ENCODE measurements around the gene GPRASP1. TPM values are rescaled to one million over a fixed set of nuclear protein-coding genes. Genes with fewer than 3 reads are reported as not detected.

The GPRASP1 gene, protein sequence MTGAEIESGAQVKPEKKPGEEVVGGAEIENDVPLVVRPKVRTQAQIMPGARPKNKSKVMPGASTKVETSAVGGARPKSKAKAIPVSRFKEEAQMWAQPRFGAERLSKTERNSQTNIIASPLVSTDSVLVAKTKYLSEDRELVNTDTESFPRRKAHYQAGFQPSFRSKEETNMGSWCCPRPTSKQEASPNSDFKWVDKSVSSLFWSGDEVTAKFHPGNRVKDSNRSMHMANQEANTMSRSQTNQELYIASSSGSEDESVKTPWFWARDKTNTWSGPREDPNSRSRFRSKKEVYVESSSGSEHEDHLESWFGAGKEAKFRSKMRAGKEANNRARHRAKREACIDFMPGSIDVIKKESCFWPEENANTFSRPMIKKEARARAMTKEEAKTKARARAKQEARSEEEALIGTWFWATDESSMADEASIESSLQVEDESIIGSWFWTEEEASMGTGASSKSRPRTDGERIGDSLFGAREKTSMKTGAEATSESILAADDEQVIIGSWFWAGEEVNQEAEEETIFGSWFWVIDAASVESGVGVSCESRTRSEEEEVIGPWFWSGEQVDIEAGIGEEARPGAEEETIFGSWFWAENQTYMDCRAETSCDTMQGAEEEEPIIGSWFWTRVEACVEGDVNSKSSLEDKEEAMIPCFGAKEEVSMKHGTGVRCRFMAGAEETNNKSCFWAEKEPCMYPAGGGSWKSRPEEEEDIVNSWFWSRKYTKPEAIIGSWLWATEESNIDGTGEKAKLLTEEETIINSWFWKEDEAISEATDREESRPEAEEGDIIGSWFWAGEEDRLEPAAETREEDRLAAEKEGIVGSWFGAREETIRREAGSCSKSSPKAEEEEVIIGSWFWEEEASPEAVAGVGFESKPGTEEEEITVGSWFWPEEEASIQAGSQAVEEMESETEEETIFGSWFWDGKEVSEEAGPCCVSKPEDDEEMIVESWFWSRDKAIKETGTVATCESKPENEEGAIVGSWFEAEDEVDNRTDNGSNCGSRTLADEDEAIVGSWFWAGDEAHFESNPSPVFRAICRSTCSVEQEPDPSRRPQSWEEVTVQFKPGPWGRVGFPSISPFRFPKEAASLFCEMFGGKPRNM (N-terminal part only)
- 1.0 TPM for polyA plus RNA-seq (2013, experiment 1 of 2)
- 0.96 TPM for polyA plus RNA-seq (2013, experiment 2 of 2)

DNA sequence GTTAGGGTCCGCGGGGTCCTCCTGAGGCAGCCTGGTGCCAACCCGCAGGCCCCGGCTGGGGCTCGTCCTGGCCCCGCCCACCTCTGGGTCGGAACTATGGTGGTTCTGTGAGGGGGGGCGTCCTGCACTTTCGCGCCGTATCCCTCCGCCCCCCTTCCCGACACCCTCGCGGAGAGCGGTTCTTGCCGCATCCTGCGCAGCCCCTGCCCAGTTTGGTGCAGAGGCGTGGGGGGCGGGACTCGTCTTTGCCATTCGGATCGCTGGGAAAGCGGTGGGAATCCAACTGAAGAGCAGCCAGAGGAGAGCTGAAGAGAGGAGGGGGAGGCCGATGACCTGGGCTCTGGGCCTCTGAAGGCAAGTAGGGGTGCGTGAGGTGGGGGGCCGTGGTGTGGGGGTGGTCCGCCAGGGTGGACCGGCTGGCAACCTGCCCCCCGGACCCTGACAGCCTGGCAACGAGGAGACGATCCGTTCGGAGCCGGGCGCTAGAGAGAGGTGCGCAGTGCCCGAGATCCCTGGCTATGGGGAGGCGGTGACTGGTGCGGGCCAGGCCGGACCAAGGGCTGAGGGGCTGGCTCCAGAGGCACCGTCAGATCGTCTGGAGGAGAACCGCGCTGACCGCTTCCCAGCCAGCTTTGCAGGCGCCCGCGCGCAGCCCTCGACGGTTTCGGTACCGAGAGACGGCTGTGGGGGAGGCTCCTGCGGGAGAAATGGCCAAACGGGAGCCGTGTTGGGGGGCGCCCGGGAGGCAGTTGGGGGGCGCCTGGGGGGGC is at the start of gene GPRASP1:
GPRASP1 (plus strand) TSS at position 242 of the 770 bp plus-strand sequence. CDS start 2,431 bp downstream, outside the sequence.
- Histone ChIP-seq H4K8ac (ENCODE audit: low read length) (no peak within 1 kb of the TSS), H3K4me2 (ENCODE audit: low read length, poor library complexity, severe bottlenecking) (peak within 1 kb of the TSS; percentile 87), H2AK5ac (ENCODE audit: low read length, severe bottlenecking) (no peak within 1 kb of the TSS), H3K23ac (ENCODE audit: low read length in 2 of 2) (no peak within 1 kb of the TSS), H3K9ac (ENCODE audit: low read length) (peak within 1 kb of the TSS; percentile 85), H3K4me1 (ENCODE audit: control insufficient read depth, insufficient read depth, low read depth, low read length) (peaks cover 4% of the 10 kb centered on the region), H2BK5ac (ENCODE audit: low read depth, low read length, poor library complexity, severe bottlenecking) (no peak within 1 kb of the TSS), H2BK120ac (ENCODE audit: low read depth, low read length) (no peak within 1 kb of the TSS), H3K79me1 (replicated peaks; ENCODE audit: low read length, poor library complexity, severe bottlenecking) (peaks cover 9% of the 10 kb centered on the region), H3K27me3 (ENCODE audit: control insufficient read depth in 1 of 2, insufficient read depth in 1 of 2, low read length in 2 of 2) (no peaks in the 10 kb centered on the region), H3K9me3 (ENCODE audit: control insufficient read depth, low read length) (no peaks in the 10 kb centered on the region), H4K91ac (ENCODE audit: low read length) (peak within 1 kb of the TSS; percentile 39), H3K4ac (ENCODE audit: low read depth in 1 of 2, low read length in 2 of 2) (no peak within 1 kb of the TSS), H3K27ac (ENCODE audit: low read length, poor library complexity, severe bottlenecking) (no peak within 1 kb of the TSS), H3K14ac (ENCODE audit: low read length in 2 of 2) (peak within 1 kb of the TSS in 1 of 2 experiments; percentile 48), H3K4me3 (ENCODE audit: insufficient read depth in 1 of 2, low read depth in 1 of 2, low read length in 2 of 2) (peak within 1 kb of the TSS; percentile 59 to 76), H2BK12ac (ENCODE audit: low read length in 2 of 2) (no peak within 1 kb of the TSS), H3K18ac (ENCODE audit: low read depth in 1 of 2, low read length in 2 of 2) (peak within 1 kb of the TSS; percentile 12 to 77), H2BK15ac (ENCODE audit: low read depth, poor library complexity, severe bottlenecking) (no peak within 1 kb of the TSS), H2AFZ (ENCODE audit: low read depth, low read length) (peak within 1 kb of the TSS; percentile 11), H3K36me3 (ENCODE audit: control insufficient read depth in 1 of 2, insufficient read depth in 2 of 2, low read depth in 1 of 2, low read length in 2 of 2) (no peaks in the 10 kb centered on the region)
- 4% methylated on average over 10 of the region's 61 CpGs for WGBS
- DNase-seq, result peak; percentile 45

DNA sequence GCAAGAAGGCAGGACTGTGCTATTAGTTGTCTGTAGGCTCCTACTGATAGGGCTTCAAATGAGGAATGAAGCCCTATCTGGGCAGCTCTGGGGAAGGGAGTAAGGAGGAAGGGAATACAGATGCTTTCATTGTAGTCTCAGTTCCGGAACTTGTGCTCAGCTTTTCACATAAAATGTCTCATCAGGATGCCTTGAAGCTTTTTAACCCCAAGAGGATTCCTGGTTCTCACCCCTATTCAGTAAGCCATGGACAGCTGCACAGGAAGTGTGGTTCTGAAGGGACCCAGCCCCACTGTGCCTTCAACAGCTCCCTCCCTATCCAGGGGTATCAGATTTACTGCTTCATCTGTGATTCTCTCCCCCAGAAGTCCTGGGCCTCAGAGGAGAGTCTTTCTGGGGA is 47.0 kb upstream of the GPRASP1 start:
- Histone ChIP-seq H3K27me3 (ENCODE audit: control insufficient read depth in 1 of 2, insufficient read depth in 1 of 2, low read length in 2 of 2) (no peaks in the 10 kb centered on the region), H2BK15ac (ENCODE audit: low read depth, poor library complexity, severe bottlenecking) (no peak overlapping the region), H2AFZ (ENCODE audit: low read depth, low read length) (no peak overlapping the region), H3K79me1 (replicated peaks; ENCODE audit: low read length, poor library complexity, severe bottlenecking) (peaks cover 8% of the 10 kb centered on the region), H3K27ac (ENCODE audit: low read length, poor library complexity, severe bottlenecking) (no peak overlapping the region), H3K36me3 (ENCODE audit: control insufficient read depth in 1 of 2, insufficient read depth in 2 of 2, low read depth in 1 of 2, low read length in 2 of 2) (peaks cover 8 to 25% of the 10 kb centered on the region in 2 experiments), H3K4me2 (ENCODE audit: low read length, poor library complexity, severe bottlenecking) (no peak overlapping the region), H2BK120ac (ENCODE audit: low read depth, low read length) (no peak overlapping the region), H2BK5ac (ENCODE audit: low read depth, low read length, poor library complexity, severe bottlenecking) (no peak overlapping the region), H3K4me3 (ENCODE audit: insufficient read depth in 1 of 2, low read depth in 1 of 2, low read length in 2 of 2) (no peak overlapping the region), H2BK12ac (ENCODE audit: low read length in 2 of 2) (no peak overlapping the region), H2AK5ac (ENCODE audit: low read length, severe bottlenecking) (no peak overlapping the region), H3K14ac (ENCODE audit: low read length in 2 of 2) (no peak overlapping the region), H3K9ac (ENCODE audit: low read length) (no peak overlapping the region), H3K18ac (ENCODE audit: low read depth in 1 of 2, low read length in 2 of 2) (no peak overlapping the region), H3K4ac (ENCODE audit: low read depth in 1 of 2, low read length in 2 of 2) (no peak overlapping the region), H3K4me1 (ENCODE audit: control insufficient read depth, insufficient read depth, low read depth, low read length) (peaks cover 2% of the 10 kb centered on the region), H3K9me3 (ENCODE audit: control insufficient read depth, low read length) (no peaks in the 10 kb centered on the region), H4K91ac (ENCODE audit: low read length) (no peak overlapping the region), H3K23ac (ENCODE audit: low read length in 2 of 2) (no peak overlapping the region), H4K8ac (ENCODE audit: low read length) (no peak overlapping the region)
- WGBS, result 71% methylated on average over 1 of the region's 1 CpG
- DNase-seq, result no peak

- no peak overlapping the region for H3K4me3 ChIP-seq (ENCODE audit: insufficient read depth in 1 of 2, low read depth in 1 of 2, low read length in 2 of 2)
- no CpG with 5 or more reads among the region's 1 CpG for WGBS
- H3K4me2 ChIP-seq (ENCODE audit: low read length, poor library complexity, severe bottlenecking), result no peak overlapping the region
Observed at GRCh38 chrX:102606115-102606514, 45.2 kb upstream of the GPRASP1 start.

More at GRCh38 chrX:102606115-102606514, 45.2 kb upstream of the GPRASP1 start:
- H2AK5ac ChIP-seq (ENCODE audit: low read length, severe bottlenecking), result no peak overlapping the region
- no peak for DNase-seq
- H2AFZ ChIP-seq (ENCODE audit: low read depth, low read length), result no peak overlapping the region
- H2BK120ac ChIP-seq (ENCODE audit: low read depth, low read length), result no peak overlapping the region
- no peak overlapping the region for H4K8ac ChIP-seq (ENCODE audit: low read length)
- no peak overlapping the region for H3K14ac ChIP-seq (ENCODE audit: low read length in 2 of 2)
- no peak overlapping the region for H3K27ac ChIP-seq (ENCODE audit: low read length, poor library complexity, severe bottlenecking)
- no peak overlapping the region for H2BK15ac ChIP-seq (ENCODE audit: low read depth, poor library complexity, severe bottlenecking)
- no peak overlapping the region for H3K4ac ChIP-seq (ENCODE audit: low read depth in 1 of 2, low read length in 2 of 2)
- H3K36me3 ChIP-seq (ENCODE audit: control insufficient read depth in 1 of 2, insufficient read depth in 2 of 2, low read depth in 1 of 2, low read length in 2 of 2), result peaks cover 10 to 25% of the 10 kb centered on the region in 2 experiments
- H3K4me1 ChIP-seq (ENCODE audit: control insufficient read depth, insufficient read depth, low read depth, low read length), result peaks cover under 1% of the 10 kb centered on the region
- H3K79me1 ChIP-seq (replicated peaks; ENCODE audit: low read length, poor library complexity, severe bottlenecking), result peaks cover 9% of the 10 kb centered on the region
- H3K23ac ChIP-seq (ENCODE audit: low read length in 2 of 2), result no peak overlapping the region
- no peak overlapping the region for H2BK5ac ChIP-seq (ENCODE audit: low read depth, low read length, poor library complexity, severe bottlenecking)
- no peak overlapping the region for H4K91ac ChIP-seq (ENCODE audit: low read length)
- no peak overlapping the region for H2BK12ac ChIP-seq (ENCODE audit: low read length in 2 of 2)
- no peak overlapping the region for H3K9ac ChIP-seq (ENCODE audit: low read length)
- H3K18ac ChIP-seq (ENCODE audit: low read depth in 1 of 2, low read length in 2 of 2), result no peak overlapping the region
- no peaks in the 10 kb centered on the region for H3K9me3 ChIP-seq (ENCODE audit: control insufficient read depth, low read length)
- H3K27me3 ChIP-seq (ENCODE audit: control insufficient read depth in 1 of 2, insufficient read depth in 1 of 2, low read length in 2 of 2), result no peaks in the 10 kb centered on the region
